Skeletal muscle tissue (tissue), 4 donors: ENCODE data around the gene KDM4B. TPM values are rescaled to one million over a fixed set of nuclear protein-coding genes. Genes with fewer than 3 reads are reported as not detected.

Experiments used
- H3K27ac ChIP-seq: one replicate; pipeline ENCODE4 v1.7.0; 2013; ENCODE audit warnings: mild to moderate bottlenecking, low read depth, low read length, inconsistent platforms
- H3K27me3 ChIP-seq, 3 donors: one replicate each; pipeline ENCODE4 v1.7.0; 2013; ENCODE audit warnings: low read length in 3 of 3; ENCODE audit not compliant: control insufficient read depth in 3 of 3, insufficient read depth in 3 of 3
- H3K36me3 ChIP-seq, 3 donors: one replicate each; pipeline ENCODE4 v1.7.0; 2013; ENCODE audit warnings: low read length in 3 of 3; ENCODE audit not compliant: control insufficient read depth in 3 of 3, insufficient read depth in 3 of 3
- H3K4me1 ChIP-seq, 3 donors: one replicate each; pipeline ENCODE4 v1.7.0; 2013; ENCODE audit warnings: low read length in 3 of 3, mild to moderate bottlenecking in 3 of 3; ENCODE audit not compliant: control insufficient read depth in 3 of 3, insufficient read depth in 3 of 3
- H3K4me3 ChIP-seq, 3 donors: one replicate each; pipeline ENCODE4 v1.7.0; 2013; ENCODE audit warnings: low read length in 3 of 3
- H3K9ac ChIP-seq, 3 donors: one replicate each; pipeline ENCODE4 v1.7.0; 2013; ENCODE audit warnings: low read length in 3 of 3, mild to moderate bottlenecking in 3 of 3, moderate library complexity in 2 of 3, low read depth in 1 of 3
- H3K9me3 ChIP-seq, 3 donors: one replicate each; pipeline ENCODE4 v1.7.0; 2013; ENCODE audit warnings: low read length in 3 of 3; ENCODE audit not compliant: control insufficient read depth in 3 of 3
- total RNA-seq: library from RNA; depleted of rRNA; stranded (reverse); fragments of >200 nt; gene quantifications from one replicate; pipeline ENCODE4 v1.2.3, GENCODE V29; 2014
- donor health status: Osteomylitis.

KDM4B gene
- total RNA-seq, 1 donor from 2014 or later: 11.5 TPM

DNA sequence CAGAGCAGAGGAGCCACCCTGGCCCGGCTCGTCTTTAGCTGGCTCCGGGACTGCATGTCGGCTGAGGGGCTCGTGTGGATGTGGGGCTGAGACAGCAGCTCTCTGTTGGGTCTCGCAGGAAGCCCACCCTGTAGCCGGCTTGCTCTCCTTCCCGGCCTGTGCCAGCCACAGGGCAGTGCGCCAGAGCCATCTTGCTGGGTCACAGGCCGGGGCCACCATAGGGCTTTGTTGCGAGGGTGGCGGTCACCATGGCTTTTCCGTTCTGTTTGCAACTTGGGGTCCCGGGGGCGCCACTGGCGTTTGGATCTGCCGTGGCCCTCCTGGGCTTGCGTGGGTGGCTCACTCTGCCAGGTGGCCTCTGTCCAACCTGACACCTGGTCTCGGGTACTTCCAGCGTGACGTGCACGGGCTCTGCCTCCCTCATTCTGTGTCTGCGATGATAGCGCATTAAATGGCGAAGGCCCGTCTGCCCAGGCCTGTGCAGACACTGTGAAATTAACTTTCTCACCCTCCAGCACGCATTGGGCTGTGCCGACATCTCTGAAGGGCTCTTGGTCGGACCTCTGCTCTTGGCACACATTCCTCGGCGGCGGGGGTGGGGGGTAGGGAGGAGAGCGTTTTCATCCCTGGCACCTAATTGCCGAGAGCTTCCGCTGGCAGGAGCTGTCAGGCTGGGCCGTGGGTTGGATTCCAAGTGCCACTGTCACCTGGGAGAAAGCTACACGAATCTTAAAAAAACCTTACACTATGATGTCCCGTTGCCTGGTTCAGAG, 95.1 kb downstream of the KDM4B start:
- H3K4me3 ChIP-seq: no peak overlapping the region
- no peak overlapping the region for H3K27ac ChIP-seq
- no peaks in the 10 kb centered on the region for H3K9me3 ChIP-seq
- H3K9ac ChIP-seq: no peak overlapping the region
- peaks cover 0 to 25% (median 10%) of the 10 kb centered on the region in 3 donors for H3K4me1 ChIP-seq
- H3K27me3 ChIP-seq: no peaks in the 10 kb centered on the region
- peaks cover 8 to 18% (median 16%) of the 10 kb centered on the region in 3 donors for H3K36me3 ChIP-seq

DNA sequence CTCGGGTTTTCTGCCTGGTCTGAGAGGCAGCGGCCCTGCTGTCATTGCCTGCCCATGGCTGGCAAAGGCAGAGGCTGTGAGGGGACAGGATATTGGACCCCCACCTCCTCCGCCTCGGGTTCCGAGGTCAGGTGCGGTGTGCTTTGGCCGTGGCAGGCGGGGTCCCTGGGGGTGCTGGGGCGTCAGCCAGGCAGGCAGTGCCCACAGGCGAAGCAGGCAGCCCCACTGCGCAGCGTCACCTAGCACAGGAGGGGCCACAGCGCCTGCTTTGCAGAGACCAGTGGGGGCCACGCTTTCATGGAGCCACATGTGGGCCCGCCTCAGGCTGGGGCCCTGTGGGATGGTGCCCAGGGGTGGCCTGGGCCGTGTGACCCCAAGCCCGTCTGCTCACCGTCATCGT, 96.0 kb downstream of the KDM4B start:
- no peaks in the 10 kb centered on the region for H3K9me3 ChIP-seq
- H3K4me3 ChIP-seq: no peak overlapping the region
- H3K36me3 ChIP-seq: peaks cover 8 to 18% (median 16%) of the 10 kb centered on the region in 3 donors
- no peak overlapping the region for H3K9ac ChIP-seq
- H3K4me1 ChIP-seq: peaks cover 0 to 19% (median 7%) of the 10 kb centered on the region in 3 donors
- H3K27ac ChIP-seq: no peak overlapping the region
- H3K27me3 ChIP-seq: no peaks in the 10 kb centered on the region

DNA sequence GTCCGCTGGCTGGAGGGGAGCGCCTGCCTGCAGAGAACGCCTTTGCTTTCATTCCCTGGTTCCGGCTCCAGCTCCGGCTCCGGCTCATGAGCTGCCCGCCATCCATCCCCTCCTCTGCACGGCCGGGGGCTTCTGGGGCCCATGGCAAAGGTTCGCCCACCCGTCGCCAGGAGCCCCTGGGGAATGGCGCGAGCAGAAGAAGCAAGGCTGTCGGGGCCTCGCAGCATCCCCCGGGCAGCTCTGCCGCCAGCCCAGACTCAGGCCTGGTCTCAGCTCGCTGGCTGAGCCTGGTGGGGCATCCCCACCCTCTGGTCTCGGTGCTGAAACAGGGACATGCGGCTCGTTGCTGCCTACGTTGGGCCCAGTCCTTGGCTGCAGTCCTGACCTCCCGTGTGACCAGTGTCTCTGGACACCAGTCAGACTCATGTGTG, 96.8 kb downstream of the KDM4B start:
- H3K27ac ChIP-seq: no peak overlapping the region
- H3K4me3 ChIP-seq: no peak overlapping the region
- no peak overlapping the region for H3K9ac ChIP-seq
- H3K36me3 ChIP-seq: peaks cover 8 to 18% (median 16%) of the 10 kb centered on the region in 3 donors
- H3K4me1 ChIP-seq: peaks cover 0 to 13% (median 4%) of the 10 kb centered on the region in 3 donors
- H3K9me3 ChIP-seq: no peaks in the 10 kb centered on the region
- no peaks in the 10 kb centered on the region for H3K27me3 ChIP-seq

DNA sequence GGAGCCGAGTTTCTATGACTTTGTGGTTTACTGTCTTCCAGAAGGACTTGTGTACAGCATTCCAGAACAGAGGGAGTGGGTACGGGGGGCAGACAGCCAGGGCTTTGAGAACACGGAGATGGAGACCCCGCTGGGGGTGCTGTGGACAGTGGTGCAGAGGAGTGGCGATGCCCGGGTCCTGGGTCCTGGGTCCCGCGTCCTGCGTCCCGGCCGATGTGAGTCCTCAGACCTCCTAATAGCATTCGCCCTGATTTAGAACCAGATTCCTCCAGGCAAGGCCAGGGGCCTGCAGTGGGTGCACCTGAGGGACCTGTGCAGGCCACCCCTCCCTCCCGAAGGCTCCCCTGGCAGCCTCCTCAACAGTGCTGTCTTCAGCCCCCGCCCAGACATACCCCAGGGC, 97.9 kb downstream of the KDM4B start:
- no peak overlapping the region for H3K4me3 ChIP-seq
- no peaks in the 10 kb centered on the region for H3K27me3 ChIP-seq
- peaks cover 0 to 11% (median 3%) of the 10 kb centered on the region in 3 donors for H3K4me1 ChIP-seq
- no peak overlapping the region for H3K27ac ChIP-seq
- H3K9ac ChIP-seq: no peak overlapping the region
- H3K36me3 ChIP-seq: peaks cover 8 to 18% (median 17%) of the 10 kb centered on the region in 3 donors
- no peaks in the 10 kb centered on the region for H3K9me3 ChIP-seq

DNA sequence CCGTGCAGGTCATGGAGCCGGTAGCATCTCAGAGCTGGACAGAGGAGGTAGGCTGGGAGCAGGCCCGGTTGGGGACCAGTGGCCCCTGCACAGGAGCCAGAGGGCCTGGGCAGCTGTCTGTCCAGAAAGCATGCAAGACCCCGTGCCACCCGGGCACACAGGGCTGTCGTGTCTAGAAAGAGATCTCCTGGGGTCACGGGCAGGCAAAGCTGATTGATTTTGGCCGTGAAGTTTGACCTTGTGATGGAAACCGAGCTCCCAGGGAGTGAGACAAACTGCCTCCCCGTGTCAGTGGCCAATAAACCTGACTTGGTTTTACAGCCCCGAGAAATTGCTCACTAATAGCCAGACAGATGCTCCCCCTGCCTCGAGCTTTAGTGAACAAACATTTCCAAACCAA, 98.8 kb downstream of the KDM4B start:
- H3K9ac ChIP-seq: no peak overlapping the region
- H3K27ac ChIP-seq: no peak overlapping the region
- H3K4me3 ChIP-seq: no peak overlapping the region
- H3K4me1 ChIP-seq: peaks cover 0 to 11% (median 3%) of the 10 kb centered on the region in 3 donors
- H3K9me3 ChIP-seq: no peaks in the 10 kb centered on the region
- H3K36me3 ChIP-seq: peaks cover 3 to 13% (median 13%) of the 10 kb centered on the region in 3 donors
- H3K27me3 ChIP-seq: no peaks in the 10 kb centered on the region

DNA sequence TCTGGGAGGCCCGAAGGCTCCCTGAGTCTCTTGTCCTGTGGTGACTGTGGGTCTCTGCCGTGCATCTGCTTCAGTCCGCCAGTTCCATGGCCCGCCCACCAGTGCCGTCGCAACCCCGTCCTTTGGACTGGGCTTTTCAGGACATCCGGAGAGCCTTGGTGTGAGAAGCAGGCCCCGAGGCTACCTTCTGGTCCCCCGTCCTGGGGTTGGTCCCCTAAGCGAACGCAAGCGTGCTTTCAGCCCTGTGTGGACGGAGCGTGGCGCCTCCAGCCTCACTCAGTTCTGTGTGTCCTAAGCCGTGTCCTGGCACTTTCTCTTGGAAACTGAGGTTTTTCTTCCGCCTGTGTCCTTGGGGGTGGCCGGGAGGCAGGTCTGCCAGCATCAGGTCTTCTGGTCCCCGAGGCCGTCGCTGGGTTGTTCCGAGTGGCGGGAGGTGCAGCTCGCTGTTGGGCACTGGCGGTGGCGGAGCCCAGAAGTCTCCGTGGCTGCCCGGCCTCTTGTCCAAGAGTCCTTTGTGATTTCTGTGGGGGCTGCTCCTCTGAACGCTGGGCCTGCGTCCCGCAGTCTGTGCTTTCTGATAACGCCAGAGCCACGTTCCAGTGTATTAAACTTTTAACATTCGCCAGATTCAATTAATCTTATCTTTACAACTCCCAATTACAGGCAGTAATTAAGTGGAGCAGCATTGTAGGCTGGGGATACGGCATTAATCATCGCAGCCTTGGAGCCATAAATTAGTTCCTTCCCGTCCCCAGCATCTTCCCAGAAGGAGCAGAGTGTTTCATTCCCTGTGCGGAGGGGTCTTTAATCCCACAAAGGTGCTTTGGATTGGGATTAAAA, 99.5 kb downstream of the KDM4B start:
- no peak overlapping the region for H3K4me3 ChIP-seq
- peaks cover 3 to 11% (median 8%) of the 10 kb centered on the region in 3 donors for H3K36me3 ChIP-seq
- no peak overlapping the region for H3K27ac ChIP-seq
- no peaks in the 10 kb centered on the region for H3K9me3 ChIP-seq
- H3K9ac ChIP-seq: no peak overlapping the region
- peaks cover 0 to 11% (median 3%) of the 10 kb centered on the region in 3 donors for H3K4me1 ChIP-seq
- no peaks in the 10 kb centered on the region for H3K27me3 ChIP-seq

DNA sequence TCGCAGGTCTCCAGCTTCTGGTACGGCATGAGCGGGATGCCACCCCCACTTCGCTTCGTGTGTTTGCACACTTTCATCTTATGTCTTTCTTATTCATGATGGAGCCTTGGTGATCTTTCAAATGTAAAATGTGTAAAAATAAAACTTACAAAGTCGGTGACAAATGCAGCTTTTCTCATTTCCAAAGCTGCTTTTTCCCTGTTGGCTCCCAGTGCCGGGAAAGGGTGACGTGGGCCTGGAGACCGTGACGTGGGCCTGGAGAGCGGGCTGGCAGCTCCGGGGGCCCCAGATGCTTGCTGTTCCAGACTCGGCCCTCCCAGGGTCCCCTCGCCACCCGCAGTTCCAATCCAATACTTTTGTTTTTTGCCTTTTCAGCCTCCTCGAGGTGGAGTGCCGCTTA, 101.4 kb downstream of the KDM4B start:
- no peak overlapping the region for H3K4me3 ChIP-seq
- no peaks in the 10 kb centered on the region for H3K9me3 ChIP-seq
- peaks cover 3 to 9% (median 3%) of the 10 kb centered on the region in 3 donors for H3K36me3 ChIP-seq
- no peak overlapping the region for H3K27ac ChIP-seq
- H3K27me3 ChIP-seq: no peaks in the 10 kb centered on the region
- peaks cover 0 to 11% (median 3%) of the 10 kb centered on the region in 3 donors for H3K4me1 ChIP-seq
- H3K9ac ChIP-seq: no peak overlapping the region

DNA sequence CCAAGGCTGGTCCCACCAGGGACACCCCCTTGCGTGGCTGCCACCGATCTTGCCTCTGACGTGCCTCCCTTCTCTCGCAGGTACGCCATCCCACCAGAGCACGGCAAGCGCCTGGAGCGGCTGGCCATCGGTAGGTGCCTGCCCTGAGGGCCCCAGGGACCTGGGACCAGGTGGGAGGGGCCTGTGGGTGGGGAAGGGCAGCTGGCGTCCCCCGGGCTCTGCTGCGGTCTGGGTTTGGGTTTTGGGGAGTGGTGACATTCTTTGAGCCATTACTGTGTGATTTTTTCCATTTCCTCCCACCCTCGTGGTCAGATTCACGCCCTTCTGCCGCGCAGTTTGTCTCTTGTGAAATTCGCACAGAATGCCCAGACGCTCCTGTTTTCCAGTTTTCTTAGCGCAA, 102.0 kb downstream of the KDM4B start:
- no peak overlapping the region for H3K4me3 ChIP-seq
- no peak overlapping the region for H3K9ac ChIP-seq
- no peaks in the 10 kb centered on the region for H3K27me3 ChIP-seq
- H3K27ac ChIP-seq: no peak overlapping the region
- peaks cover 3 to 9% (median 5%) of the 10 kb centered on the region in 3 donors for H3K36me3 ChIP-seq
- H3K9me3 ChIP-seq: no peaks in the 10 kb centered on the region
- peaks cover 0 to 6% (median 3%) of the 10 kb centered on the region in 3 donors for H3K4me1 ChIP-seq

DNA sequence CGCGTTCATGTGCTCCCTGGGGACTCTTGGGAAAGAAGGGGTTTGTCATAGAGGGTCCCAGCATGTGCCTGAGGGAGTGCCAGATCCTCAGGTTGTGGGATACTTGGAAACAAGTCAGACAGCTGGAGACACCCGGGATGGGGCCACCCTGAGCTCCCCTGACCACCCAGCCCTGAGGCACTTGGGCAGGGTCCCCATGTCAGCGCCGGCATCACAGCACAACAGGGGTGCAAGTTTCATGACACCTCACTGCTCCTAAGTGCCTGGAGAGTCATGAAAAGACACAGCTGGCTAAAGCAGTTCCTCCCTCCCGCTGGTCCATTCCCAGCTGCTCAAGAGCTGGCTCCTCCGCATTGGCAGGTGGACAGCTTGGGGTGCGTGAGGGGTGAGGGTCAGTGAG, 102.7 kb downstream of the KDM4B start:
- Histone ChIP-seq H3K9me3 (no peaks in the 10 kb centered on the region), H3K4me1 (peaks cover 0 to 6% (median 3%) of the 10 kb centered on the region in 3 donors), H3K27ac (no peak overlapping the region), H3K9ac (no peak overlapping the region), H3K27me3 (no peaks in the 10 kb centered on the region), H3K4me3 (no peak overlapping the region), H3K36me3 (peaks cover 3 to 9% (median 5%) of the 10 kb centered on the region in 3 donors)

DNA sequence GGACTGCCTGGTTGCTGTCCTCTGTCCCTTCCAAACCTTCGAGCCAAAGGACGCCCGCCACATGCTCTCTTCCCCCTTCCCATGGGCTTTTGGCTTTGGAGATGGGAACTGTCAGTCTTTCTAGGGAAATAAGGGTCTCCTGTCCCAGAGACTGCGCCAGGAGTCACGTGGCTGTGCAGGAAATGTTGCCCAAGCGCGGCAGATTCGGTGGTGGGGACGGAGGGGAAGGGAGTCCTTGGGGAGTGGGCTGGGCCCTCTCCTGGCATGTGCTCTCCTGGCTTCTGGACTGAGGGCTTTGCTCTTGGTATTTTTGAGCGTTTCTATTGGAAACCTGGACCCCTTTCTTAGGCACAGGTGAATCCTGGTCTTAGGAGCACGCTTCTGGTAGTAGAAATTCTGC, 103.2 kb downstream of the KDM4B start:
- H3K9me3 ChIP-seq: no peaks in the 10 kb centered on the region
- H3K27me3 ChIP-seq: no peaks in the 10 kb centered on the region
- peaks cover 3 to 9% (median 5%) of the 10 kb centered on the region in 3 donors for H3K36me3 ChIP-seq

More for the DNA sequence above, 103.2 kb downstream of the KDM4B start:
- no peak overlapping the region for H3K27ac ChIP-seq
- peaks cover 0 to 6% (median 3%) of the 10 kb centered on the region in 3 donors for H3K4me1 ChIP-seq
- H3K4me3 ChIP-seq: no peak overlapping the region
- no peak overlapping the region for H3K9ac ChIP-seq
